GM21360 (cell line): ENCODE measurements around the gene CELA1.
"Not testable (repeated sequence)": the region's sequence is repeated elsewhere in the genome, so short reads cannot be mapped to it uniquely, and the experiment has no call there.

Experiments used
- ATAC-seq: cut with Tn5 transposase; IDR thresholded peaks from one replicate; pipeline ENCODE4 v1.9.1; 2021; ENCODE audit warnings: mild to moderate bottlenecking, moderate library complexity; ENCODE audit not compliant: unreplicated experiment

Gene CELA1

GRCh38 chr12:51320695-51321320, 25.7 kb downstream of the CELA1 start:
- ATAC-seq, result no peak

GRCh38 chr12:51320311-51320694, 26.2 kb downstream of the CELA1 start:
- no peak for ATAC-seq

- no peak for ATAC-seq
These were observed 27.5 kb downstream of the CELA1 start for GRCh38 chr12:51318846-51319599.

- ATAC-seq, result not testable (repeated sequence)
These were observed 28.2 kb downstream of the CELA1 start for GRCh38 chr12:51318057-51318806.

- ATAC-seq, result no peak
These were observed 35.1 kb downstream of the CELA1 start for GRCh38 chr12:51311389-51311788.

- no peak for ATAC-seq
These were observed 38.6 kb downstream of the CELA1 start for GRCh38 chr12:51307655-51308593.

- no peak for ATAC-seq
These were observed 40.0 kb downstream of the CELA1 start for GRCh38 chr12:51306507-51306906.

GRCh38 chr12:51300768-51301167, 45.7 kb downstream of the CELA1 start:
- not testable (repeated sequence) for ATAC-seq

GRCh38 chr12:51295651-51296050, 50.8 kb downstream of the CELA1 start:
- no peak for ATAC-seq

- not testable (repeated sequence) for ATAC-seq
These were observed 52.4 kb downstream of the CELA1 start for GRCh38 chr12:51294097-51294496.

- ATAC-seq, result no peak
These were observed 52.8 kb downstream of the CELA1 start for GRCh38 chr12:51293696-51294095.

GRCh38 chr12:51291603-51292513, 54.6 kb downstream of the CELA1 start:
- not testable (repeated sequence) for ATAC-seq

GRCh38 chr12:51285843-51286242, 60.6 kb downstream of the CELA1 start:
- ATAC-seq, result no peak

- ATAC-seq, result no peak
These were observed 65.1 kb downstream of the CELA1 start for GRCh38 chr12:51281202-51281924.
